Measurements from ENCODE around the gene CPT1C. TPM values are rescaled to one million over a fixed set of nuclear protein-coding genes. Genes with fewer than 3 reads are reported as not detected.

CPT1C gene
- total and polyA plus RNA-seq, 2 of the 4 experiments (the other 2 are of a cell fraction) = 14.2 to 56.1 TPM

Small RNA genes within 50 kb of the gene (microRNA-seq; reads per million reads assigned to microRNA genes)
- gene MIR5088 (ENCODE audit: insufficient read depth in 1 of 2, insufficient read length in 1 of 2, unreplicated experiment in 1 of 2) = 0 to 2.1 reads per million in 2 experiments

Small RNA genes within 50 kb of the gene (small RNA-seq; reads per million reads assigned to genes)
- gene MIR5088 = 0 reads per million in 5 experiments

Other genes starting within 250 kb of the CPT1C start
- not detected in 2 replicates for gene SLC17A7, start 249.6 kb upstream of the CPT1C start, total RNA-seq (2012; rRNA removed)
- 0.03 TPM in 1 of 2 replicates, not detected in the other for gene SLC17A7, start 249.6 kb upstream of the CPT1C start, polyA plus RNA-seq (2012; rRNA removed)
- 122 and 125 TPM in 2 replicates for gene PIH1D1, start 239.3 kb upstream of the CPT1C start, total RNA-seq (2012; rRNA removed)
- gene PIH1D1, start 239.3 kb upstream of the CPT1C start, polyA plus RNA-seq (2012; rRNA removed) = 76.8 and 77.9 TPM in 2 replicates
- gene ALDH16A1, start 237.9 kb upstream of the CPT1C start, total RNA-seq (2012; rRNA removed) = 10.4 and 11.4 TPM in 2 replicates
- 12.1 and 12.9 TPM in 2 replicates for gene ALDH16A1, start 237.9 kb upstream of the CPT1C start, polyA plus RNA-seq (2012; rRNA removed)
- 0.56 and 0.90 TPM in 2 replicates for gene FLT3LG, start 216.9 kb upstream of the CPT1C start, total RNA-seq (2012; rRNA removed)
- gene FLT3LG, start 216.9 kb upstream of the CPT1C start, polyA plus RNA-seq (2012; rRNA removed) = 8.3 and 10.2 TPM in 2 replicates
- 1,477 and 1,924 TPM in 2 replicates for gene RPL13A, start 203.5 kb upstream of the CPT1C start, total RNA-seq (2012; rRNA removed)
- 2,069 and 2,840 TPM in 2 replicates for gene RPL13A, start 203.5 kb upstream of the CPT1C start, polyA plus RNA-seq (2012; rRNA removed)
- gene RPS11, start 194.7 kb upstream of the CPT1C start, total RNA-seq (2012; rRNA removed) = 3,436 and 3,623 TPM in 2 replicates
- 5,513 and 6,961 TPM in 2 replicates for gene RPS11, start 194.7 kb upstream of the CPT1C start, polyA plus RNA-seq (2012; rRNA removed)
- 14.7 and 17.0 TPM in 2 replicates for gene FCGRT, start 178.5 kb upstream of the CPT1C start, total RNA-seq (2012; rRNA removed)
- 64.8 and 68.7 TPM in 2 replicates for gene FCGRT, start 178.5 kb upstream of the CPT1C start, polyA plus RNA-seq (2012; rRNA removed)
- gene RCN3, start 163.1 kb upstream of the CPT1C start, total RNA-seq (2012; rRNA removed) = 102 and 111 TPM in 2 replicates
- 116 and 119 TPM in 2 replicates for gene RCN3, start 163.1 kb upstream of the CPT1C start, polyA plus RNA-seq (2012; rRNA removed)
- 118 and 130 TPM in 2 replicates for gene NOSIP, start 110.6 kb upstream of the CPT1C start, total RNA-seq (2012; rRNA removed)
- gene NOSIP, start 110.6 kb upstream of the CPT1C start, polyA plus RNA-seq (2012; rRNA removed) = 138 and 164 TPM in 2 replicates
- under 0.01 and 0.54 TPM in 2 replicates for gene PRRG2, start 109.8 kb upstream of the CPT1C start, total RNA-seq (2012; rRNA removed)
- gene PRRG2, start 109.8 kb upstream of the CPT1C start, polyA plus RNA-seq (2012; rRNA removed) = 0.14 and 0.52 TPM in 2 replicates
- 0.28 and 0.36 TPM in 2 replicates for gene PRR12, start 99.9 kb upstream of the CPT1C start, total RNA-seq (2012; rRNA removed)
- gene PRR12, start 99.9 kb upstream of the CPT1C start, polyA plus RNA-seq (2012; rRNA removed) = 4.0 and 4.1 TPM in 2 replicates
- gene RRAS, start 51.0 kb upstream of the CPT1C start, total RNA-seq (2012; rRNA removed) = 50.2 and 50.5 TPM in 2 replicates
- gene RRAS, start 51.0 kb upstream of the CPT1C start, polyA plus RNA-seq (2012; rRNA removed) = 241 and 267 TPM in 2 replicates
- gene SCAF1, start 48.9 kb upstream of the CPT1C start, total RNA-seq (2012; rRNA removed) = 2.2 and 3.1 TPM in 2 replicates
- 14.6 and 14.8 TPM in 2 replicates for gene SCAF1, start 48.9 kb upstream of the CPT1C start, polyA plus RNA-seq (2012; rRNA removed)
- gene IRF3, start 25.3 kb upstream of the CPT1C start, total RNA-seq (2012; rRNA removed) = 37.2 and 39.6 TPM in 2 replicates
- 65.2 and 95.9 TPM in 2 replicates for gene IRF3, start 25.3 kb upstream of the CPT1C start, polyA plus RNA-seq (2012; rRNA removed)
- gene BCL2L12, start 25.2 kb upstream of the CPT1C start, total RNA-seq (2012; rRNA removed) = 3.9 and 4.7 TPM in 2 replicates
- gene BCL2L12, start 25.2 kb upstream of the CPT1C start, polyA plus RNA-seq (2012; rRNA removed) = 32.6 and 51.4 TPM in 2 replicates
- 672 and 840 TPM in 2 replicates for gene PRMT1, start 13.8 kb upstream of the CPT1C start, total RNA-seq (2012; rRNA removed)
- gene PRMT1, start 13.8 kb upstream of the CPT1C start, polyA plus RNA-seq (2012; rRNA removed) = 497 and 529 TPM in 2 replicates
- gene ADM5, start 1.5 kb upstream of the CPT1C start, total RNA-seq (2012; rRNA removed) = 0.18 and 0.28 TPM in 2 replicates
- 0.99 and 1.7 TPM in 2 replicates for gene ADM5, start 1.5 kb upstream of the CPT1C start, polyA plus RNA-seq (2012; rRNA removed)
- not detected in 2 replicates for gene TSKS, start 72.2 kb downstream of the CPT1C start, total RNA-seq (2012; rRNA removed)
- 0.10 TPM in 1 of 2 replicates, not detected in the other for gene TSKS, start 72.2 kb downstream of the CPT1C start, polyA plus RNA-seq (2012; rRNA removed)
- gene AP2A1, start 75.9 kb downstream of the CPT1C start, total RNA-seq (2012; rRNA removed) = 40.7 and 41.4 TPM in 2 replicates
- gene AP2A1, start 75.9 kb downstream of the CPT1C start, polyA plus RNA-seq (2012; rRNA removed) = 122 and 136 TPM in 2 replicates
- 10.6 and 14.3 TPM in 2 replicates for gene FUZ, start 122.2 kb downstream of the CPT1C start, total RNA-seq (2012; rRNA removed)
- 10.4 and 12.1 TPM in 2 replicates for gene FUZ, start 122.2 kb downstream of the CPT1C start, polyA plus RNA-seq (2012; rRNA removed)
- gene MED25, start 127.2 kb downstream of the CPT1C start, total RNA-seq (2012; rRNA removed) = 4.7 and 5.3 TPM in 2 replicates
- 37.0 and 38.5 TPM in 2 replicates for gene MED25, start 127.2 kb downstream of the CPT1C start, polyA plus RNA-seq (2012; rRNA removed)
- 34.4 and 36.1 TPM in 2 replicates for gene PTOV1, start 160.0 kb downstream of the CPT1C start, total RNA-seq (2012; rRNA removed)
- gene PTOV1, start 160.0 kb downstream of the CPT1C start, polyA plus RNA-seq (2012; rRNA removed) = 106 and 107 TPM in 2 replicates
- gene PNKP, start 176.5 kb downstream of the CPT1C start, total RNA-seq (2012; rRNA removed) = 10.6 and 14.2 TPM in 2 replicates
- gene PNKP, start 176.5 kb downstream of the CPT1C start, polyA plus RNA-seq (2012; rRNA removed) = 25.0 and 33.0 TPM in 2 replicates
- 3.6 and 5.0 TPM in 2 replicates for gene AKT1S1, start 186.2 kb downstream of the CPT1C start, total RNA-seq (2012; rRNA removed)
- 54.4 and 68.7 TPM in 2 replicates for gene AKT1S1, start 186.2 kb downstream of the CPT1C start, polyA plus RNA-seq (2012; rRNA removed)
- 1.1 and 1.4 TPM in 2 replicates for gene TBC1D17, start 186.6 kb downstream of the CPT1C start, total RNA-seq (2012; rRNA removed)
- gene TBC1D17, start 186.6 kb downstream of the CPT1C start, polyA plus RNA-seq (2012; rRNA removed) = 26.8 and 27.8 TPM in 2 replicates
- under 0.01 and 0.36 TPM in 2 replicates for gene IL4I1, start 205.8 kb downstream of the CPT1C start, total RNA-seq (2012; rRNA removed)
- gene IL4I1, start 205.8 kb downstream of the CPT1C start, polyA plus RNA-seq (2012; rRNA removed) = 0.27 and 0.31 TPM in 2 replicates
- gene ATF5, start 238.1 kb downstream of the CPT1C start, total RNA-seq (2012; rRNA removed) = 2.7 and 3.3 TPM in 2 replicates
- 13.3 and 15.7 TPM in 2 replicates for gene ATF5, start 238.1 kb downstream of the CPT1C start, polyA plus RNA-seq (2012; rRNA removed)
- 21.3 and 26.4 TPM in 2 replicates for gene NUP62, start 238.4 kb downstream of the CPT1C start, total RNA-seq (2012; rRNA removed)
- gene NUP62, start 238.4 kb downstream of the CPT1C start, polyA plus RNA-seq (2012; rRNA removed) = 29.7 and 32.4 TPM in 2 replicates